Common myeloid progenitor, CD34-positive (primary cell): ENCODE measurements around the gene MZT2B.
"Not testable (repeated sequence)": the region's sequence is repeated elsewhere in the genome, so short reads cannot be mapped to it uniquely, and the experiment has no call there.

Experiments
- CTCF ChIA-PET: fragments of 350-600 bp; sonication (Branson Sonifier 250); formaldehyde crosslinking; loops from one replicate; lab custom pipeline; 2021; ENCODE audit warnings: antibody characterized with exemption; lab: Charles Lee
- POLR2A ChIA-PET: fragments of 350-600 bp; sonication (Branson Sonifier 250); formaldehyde crosslinking; loops from one replicate; lab custom pipeline; 2021; ENCODE audit warnings: antibody characterized with exemption; lab: Charles Lee
- DNase-seq, 3 donors: peaks; one replicate each; pipeline versions ENCODE4 v3.0.0 to v3.0.0-alpha.2; 2013
- H3K27ac ChIP-seq, 2 experiments: 1 replicate in 1 of 2; 2 replicates in 1 of 2; pipeline ENCODE4 v1.7.0; 2013; ENCODE audit warnings: inconsistent platforms in 2 of 2, low read length in 2 of 2, mild to moderate bottlenecking in 2 of 2, low read depth in 1 of 2, moderate library complexity in 1 of 2; ENCODE audit not compliant: severe bottlenecking in 2 of 2, insufficient read depth in 1 of 2, poor library complexity in 1 of 2
- H3K27me3 ChIP-seq, 5 experiments: replicated peaks in 2 of 5; 1 replicate in 3 of 5; 2 replicates in 2 of 5; pipeline versions ENCODE4 v1.6.1 to v1.7.0; 2013; ENCODE audit warnings: low read length in 4 of 5, mild to moderate bottlenecking in 2 of 5, moderate library complexity in 2 of 5, inconsistent platforms in 1 of 5; ENCODE audit not compliant: insufficient read depth in 5 of 5, control insufficient read depth in 4 of 5
- H3K36me3 ChIP-seq, 4 experiments: 1 replicate in 2 of 4; 2 replicates in 2 of 4; pipeline versions ENCODE4 v1.6.1 to v1.7.0; 2013; ENCODE audit warnings: low read length in 3 of 4, control low read depth in 1 of 4, mild to moderate bottlenecking in 1 of 4; ENCODE audit not compliant: control insufficient read depth in 4 of 4, insufficient read depth in 4 of 4
- H3K4me1 ChIP-seq, 4 experiments: 1 replicate in 3 of 4; 2 replicates in 1 of 4; pipeline versions ENCODE4 v1.6.1 to v1.7.1; 2013; ENCODE audit warnings: low read length in 3 of 4, mild to moderate bottlenecking in 3 of 4, control low read depth in 1 of 4, inconsistent platforms in 1 of 4, moderate library complexity in 1 of 4; ENCODE audit not compliant: control insufficient read depth in 4 of 4, insufficient read depth in 4 of 4; ENCODE audit errors: control extremely low read depth in 1 of 4
- H3K4me3 ChIP-seq, 7 experiments: 1 replicate in 4 of 7; 2 replicates in 3 of 7; pipeline versions ENCODE4 v1.5.1 to v1.7.0; 2013; ENCODE audit warnings: mild to moderate bottlenecking in 7 of 7, low read length in 6 of 7, moderate library complexity in 6 of 7, inconsistent platforms in 2 of 7, low read depth in 2 of 7, control low read depth in 1 of 7; ENCODE audit not compliant: insufficient read depth in 4 of 7, control insufficient read depth in 1 of 7; ENCODE audit errors: extremely low read depth in 1 of 7
- H3K9me3 ChIP-seq, 5 experiments: 1 replicate in 4 of 5; 2 replicates in 1 of 5; pipeline versions ENCODE4 v1.6.1 to v1.7.1; 2013; ENCODE audit warnings: low read length in 4 of 5, mild to moderate bottlenecking in 2 of 5, inconsistent platforms in 1 of 5, low read depth in 1 of 5, moderate library complexity in 1 of 5; ENCODE audit not compliant: control insufficient read depth in 4 of 5, insufficient read depth in 2 of 5; ENCODE audit errors: control extremely low read depth in 1 of 5
- WGBS: methylation state at CpG from one replicate; pipeline ENCODE4 v1.1.5; 2013; ENCODE audit not compliant: insufficient coverage; 5-methylcytosine and 5-hydroxymethylcytosine counted together

The MZT2B gene

DNA sequence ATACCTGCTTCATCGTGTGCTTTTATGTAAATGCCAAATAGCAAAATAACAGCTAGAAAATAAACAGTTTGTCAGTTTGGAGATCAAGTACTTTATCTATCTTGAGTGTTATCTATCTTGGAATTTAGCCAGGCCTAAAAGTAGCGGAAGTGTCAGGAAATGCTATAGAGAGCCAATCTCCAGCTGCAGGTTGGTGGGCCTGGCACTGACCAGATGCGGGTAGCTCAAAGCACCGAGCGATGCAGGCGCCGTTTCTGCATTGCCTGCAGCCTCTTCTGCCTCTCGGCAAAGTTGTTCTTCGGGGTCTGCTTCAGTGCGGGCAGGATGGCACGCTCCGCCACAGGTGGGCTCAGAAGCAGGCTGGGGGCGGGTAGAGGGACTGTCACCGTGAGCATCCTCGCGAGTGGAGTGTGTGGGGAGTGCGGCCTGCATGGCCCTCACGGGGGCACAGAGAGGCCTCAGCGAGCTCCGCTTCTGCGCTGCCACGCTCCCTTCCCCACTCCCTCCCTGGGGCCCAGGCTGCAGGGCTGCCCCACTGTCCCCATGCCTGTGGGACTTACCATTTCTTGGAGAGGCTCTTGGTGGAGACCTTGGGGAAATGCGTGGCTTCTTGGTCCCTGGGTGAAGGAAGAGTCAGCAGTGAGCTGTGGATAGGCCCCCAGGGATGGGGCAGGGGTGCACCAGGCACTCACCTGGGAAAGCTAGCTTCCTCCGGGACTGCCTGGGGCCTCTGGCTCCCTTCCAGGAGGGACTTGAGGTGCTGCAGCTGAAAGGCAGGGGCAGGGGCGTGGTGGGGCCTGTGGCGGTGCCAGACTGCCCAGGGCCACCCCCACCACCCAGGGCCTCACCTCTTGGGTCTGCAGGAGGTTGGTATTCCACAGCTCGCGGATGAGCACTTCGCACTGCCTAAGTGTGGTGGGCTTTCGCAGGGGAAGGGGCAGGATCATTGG lies 42.5 kb upstream of the MZT2B start:
- CTCF ChIA-PET, result not testable (repeated sequence)

DNA sequence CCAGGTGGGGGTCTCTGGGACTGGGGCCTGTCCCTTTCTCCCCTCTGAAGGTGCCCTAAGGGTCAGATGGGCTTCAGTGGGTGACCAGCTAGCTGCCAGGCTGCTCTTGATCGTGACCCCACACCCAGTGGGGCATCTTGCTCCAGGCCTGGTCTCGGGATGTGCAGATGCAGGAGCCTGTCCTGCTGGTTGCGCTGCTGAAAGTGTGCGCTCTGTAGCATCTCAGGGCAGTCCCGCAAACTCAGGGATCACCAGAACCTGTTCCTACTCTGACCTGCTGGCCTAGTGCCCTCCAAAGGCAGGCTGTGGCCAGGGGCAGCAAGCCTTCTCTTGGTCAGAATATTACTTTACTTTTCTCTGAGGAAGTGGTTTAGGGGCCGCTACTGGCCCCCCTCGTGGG lies 41.5 kb upstream of the MZT2B start:
- peaks cover 0 to 21% (median 4%) of the 10 kb centered on the region in 5 experiments for H3K27me3 ChIP-seq
- H3K9me3 ChIP-seq, H3K36me3 ChIP-seq, H3K4me3 ChIP-seq, CTCF ChIA-PET, DNase-seq, POLR2A ChIA-PET, H3K27ac ChIP-seq, H3K4me1 ChIP-seq: not testable (repeated sequence)
- 93% methylated on average over 4 of the region's 7 CpGs for WGBS

More for the DNA sequence above, 42.5 kb upstream of the MZT2B start:
- H3K4me3 ChIP-seq, H3K9me3 ChIP-seq, DNase-seq, H3K4me1 ChIP-seq, POLR2A ChIA-PET, H3K27ac ChIP-seq, H3K36me3 ChIP-seq: not testable (repeated sequence)
- peaks cover 0 to 16% (median 4%) of the 10 kb centered on the region in 5 experiments for H3K27me3 ChIP-seq
- whole genome bisulfite sequencing, result 94% methylated on average over 7 of the region's 30 CpGs

- H3K9me3 ChIP-seq, DNase-seq, POLR2A ChIA-PET, H3K4me1 ChIP-seq, H3K27ac ChIP-seq, H3K36me3 ChIP-seq, H3K4me3 ChIP-seq, CTCF ChIA-PET: not testable (repeated sequence)
- WGBS, result no CpG with 5 or more reads among the region's 6 CpGs
- peaks cover 0 to 24% (median 4%) of the 10 kb centered on the region in 5 experiments for H3K27me3 ChIP-seq
Observed at GRCh38 chr2:130141002-130141401, 41.1 kb upstream of the MZT2B start.

DNA sequence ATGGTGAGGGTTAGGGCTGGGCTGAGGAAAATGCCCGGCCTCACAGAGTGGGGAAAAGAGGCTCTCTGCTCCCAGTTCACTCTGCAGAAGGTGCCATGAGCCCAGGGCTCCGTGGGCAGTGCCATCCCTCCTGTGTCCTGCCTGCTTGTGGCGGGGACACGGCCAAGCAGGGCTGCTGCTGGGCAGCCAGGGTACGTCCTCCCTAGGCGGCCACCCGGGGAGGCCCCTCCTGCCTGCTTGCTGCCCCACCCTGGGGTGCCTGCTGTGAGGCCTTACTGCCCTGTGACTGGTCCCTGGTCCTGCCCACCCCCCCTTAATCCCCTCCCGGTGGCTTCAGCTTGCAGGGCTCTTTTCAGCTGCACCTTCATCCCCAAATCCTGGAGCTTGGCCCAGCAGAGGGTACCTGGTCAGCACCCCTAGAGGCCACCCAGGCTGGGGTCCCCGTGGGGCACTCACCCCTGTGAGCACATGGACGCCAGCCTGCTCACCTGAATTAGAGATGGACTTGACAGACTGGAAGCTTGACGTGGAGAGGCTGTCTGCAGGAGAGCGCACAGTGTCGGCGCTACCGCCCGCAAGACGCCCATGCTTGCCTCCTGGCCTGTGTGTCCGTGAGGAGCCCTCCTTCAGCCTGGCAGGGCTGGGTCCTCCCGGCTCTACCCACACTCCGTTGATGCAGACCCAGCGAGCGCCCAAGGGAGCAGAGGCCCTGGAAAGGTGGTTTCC lies 40.3 kb upstream of the MZT2B start:
- H3K27me3 ChIP-seq, result peaks cover 0 to 28% (median 4%) of the 10 kb centered on the region in 5 experiments
- H3K9me3 ChIP-seq, H3K36me3 ChIP-seq, DNase-seq, POLR2A ChIA-PET, H3K4me3 ChIP-seq, CTCF ChIA-PET, H3K4me1 ChIP-seq, H3K27ac ChIP-seq: not testable (repeated sequence)
- WGBS, result 87% methylated on average over 3 of the region's 22 CpGs

GRCh38 chr2:130142396-130143265 lies 39.4 kb upstream of the MZT2B start:
- H3K9me3 ChIP-seq, H3K4me1 ChIP-seq, H3K4me3 ChIP-seq, DNase-seq, H3K36me3 ChIP-seq, POLR2A ChIA-PET, CTCF ChIA-PET, H3K27ac ChIP-seq: not testable (repeated sequence)
- peaks cover 0 to 33% (median 4%) of the 10 kb centered on the region in 5 experiments for H3K27me3 ChIP-seq
- 84% methylated on average over 8 of the region's 13 CpGs for WGBS

GRCh38 chr2:130143266-130144039 lies 38.6 kb upstream of the MZT2B start:
- DNase-seq, H3K4me1 ChIP-seq, CTCF ChIA-PET, H3K27ac ChIP-seq, H3K36me3 ChIP-seq, POLR2A ChIA-PET, H3K9me3 ChIP-seq: not testable (repeated sequence)
- Histone ChIP-seq H3K4me3 (peak overlapping the region in 1 of 7 experiments; percentile 33), H3K27me3 (peaks cover 0 to 34% (median 4%) of the 10 kb centered on the region in 5 experiments)
- WGBS, result 41% methylated on average over 16 of the region's 28 CpGs
